Left forelimb (tissue), 1 donor: Measurements from ENCODE around the gene RUSC1.
"Not testable (repeated sequence)": the region's sequence is repeated elsewhere in the genome, so short reads cannot be mapped to it uniquely, and the experiment has no call there.

ENCODE experiments used
- DNase-seq: peaks from one replicate; pipeline ENCODE4 v3.0.0-alpha.2; 2018; ENCODE audit warnings: low spot score

The RUSC1 gene

DNA sequence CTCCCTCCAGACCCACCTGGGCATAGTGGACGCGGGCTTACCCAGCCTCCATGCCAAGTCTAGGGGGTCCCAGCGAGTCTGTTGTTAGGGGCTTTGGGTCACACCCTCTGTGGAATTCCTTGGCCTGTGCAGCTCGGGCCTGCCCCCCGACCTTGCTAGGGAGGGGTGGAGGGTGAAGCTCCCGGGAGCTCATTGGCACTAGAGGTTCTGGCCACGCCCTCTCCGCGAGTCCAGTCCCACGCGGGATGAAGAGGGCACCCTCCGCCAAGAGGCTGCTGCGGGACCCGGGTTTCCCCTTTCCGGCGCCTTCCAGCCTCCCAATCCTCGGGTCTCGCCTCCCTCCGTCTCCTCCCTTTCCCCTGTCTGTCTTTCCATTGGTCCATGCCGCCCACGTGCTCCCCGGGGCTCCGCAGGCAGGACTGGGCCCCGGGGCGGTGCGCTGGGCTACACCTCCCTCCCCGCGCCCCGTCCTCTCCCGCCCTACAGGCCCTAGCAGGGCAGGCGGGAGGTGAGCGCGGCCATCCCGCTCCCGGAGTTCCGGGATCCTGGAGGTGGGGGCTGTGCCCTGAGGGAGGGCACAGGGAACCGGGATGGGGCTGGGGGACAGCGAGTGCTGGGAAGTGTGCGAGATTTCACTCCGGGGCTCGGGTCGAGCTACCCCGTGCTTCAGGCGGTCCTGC is 3.5 kb downstream of the RUSC1 start:
- peak; percentile 94 for DNase-seq

DNA sequence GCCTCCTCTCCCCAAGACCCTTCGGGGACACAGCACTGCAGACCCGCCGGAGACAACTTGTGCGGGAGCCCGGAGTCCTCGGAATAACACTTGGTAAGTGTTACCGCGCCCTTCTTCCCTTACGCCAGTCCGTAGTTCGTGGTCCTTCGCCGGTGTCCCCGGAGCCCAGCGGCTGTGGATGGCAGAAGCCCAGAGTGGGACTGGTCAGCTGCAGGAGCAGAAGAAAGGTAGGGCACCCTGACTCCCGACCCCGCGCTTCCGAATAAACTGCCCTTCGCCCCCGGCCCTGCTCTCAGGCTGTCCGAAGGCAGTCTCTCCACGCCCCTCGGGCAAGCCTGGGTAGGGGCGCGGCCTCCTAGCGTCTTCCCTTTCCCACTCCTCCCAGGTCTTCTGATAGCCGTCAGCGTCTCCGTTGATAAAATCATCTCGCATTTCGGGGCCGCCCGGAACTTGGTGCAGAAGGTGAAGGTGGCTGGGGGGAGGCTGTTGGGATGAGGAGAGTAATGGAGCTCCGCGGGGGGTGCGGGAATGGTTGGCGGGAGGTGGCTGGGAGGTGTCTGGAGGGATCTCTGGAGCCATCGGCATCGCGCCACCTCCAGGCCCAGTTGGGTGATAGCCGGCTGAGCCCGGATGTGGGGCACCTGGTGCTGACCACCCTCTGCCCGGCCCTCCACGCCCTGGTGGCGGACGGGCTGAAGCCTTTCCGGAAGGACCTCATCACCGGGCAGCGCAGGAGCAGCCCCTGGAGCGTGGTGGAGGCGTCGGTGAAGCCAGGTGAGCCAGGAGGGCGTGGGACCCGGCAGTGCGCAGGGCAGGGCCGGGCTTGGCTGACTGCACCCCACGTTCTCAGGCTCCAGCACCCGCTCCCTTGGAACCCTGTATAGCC is 4.3 kb downstream of the RUSC1 start:
- peak; percentile 76 for DNase-seq

DNA sequence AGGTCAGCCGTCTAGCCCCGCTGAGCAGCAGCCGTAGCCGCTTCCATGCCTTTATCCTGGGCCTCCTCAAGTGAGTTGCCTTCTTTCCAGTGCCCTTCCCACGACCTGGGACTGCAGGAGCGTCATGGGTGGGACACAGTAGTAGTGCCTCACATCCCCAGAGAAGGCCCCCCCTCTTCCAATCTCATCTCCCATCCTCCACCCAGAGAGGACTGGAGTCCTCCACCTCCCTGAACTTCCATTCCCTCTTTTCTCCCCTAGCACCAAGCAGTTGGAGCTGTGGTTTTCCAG is 4.9 kb downstream of the RUSC1 start:
- DNase-seq = no peak

DNA sequence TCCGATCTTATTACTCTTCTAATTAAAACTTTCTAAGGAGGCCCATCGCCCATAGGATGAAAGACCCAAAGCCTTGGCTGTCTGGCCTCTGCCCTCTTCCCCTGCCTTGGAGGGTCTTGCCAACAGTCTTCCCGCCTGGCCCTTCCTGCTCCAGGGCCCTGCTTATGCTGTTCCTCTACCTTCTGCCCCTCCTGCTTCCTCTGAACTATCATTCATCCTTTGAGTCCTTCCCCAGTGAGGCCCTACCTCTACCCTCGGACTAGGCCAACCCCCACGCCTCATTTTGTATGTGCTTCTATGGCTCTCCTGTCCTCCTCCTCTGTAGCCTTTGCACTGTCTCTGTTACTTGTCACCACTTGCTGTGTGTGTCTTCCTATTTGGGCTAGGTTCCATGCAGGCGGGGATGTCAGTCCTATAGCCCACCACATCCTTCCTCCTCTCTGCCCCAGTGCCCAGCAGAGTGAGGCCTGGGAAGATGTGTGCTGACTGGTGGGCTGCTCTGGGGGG is 5.4 kb downstream of the RUSC1 start:
- DNase-seq = peak; percentile 40

DNA sequence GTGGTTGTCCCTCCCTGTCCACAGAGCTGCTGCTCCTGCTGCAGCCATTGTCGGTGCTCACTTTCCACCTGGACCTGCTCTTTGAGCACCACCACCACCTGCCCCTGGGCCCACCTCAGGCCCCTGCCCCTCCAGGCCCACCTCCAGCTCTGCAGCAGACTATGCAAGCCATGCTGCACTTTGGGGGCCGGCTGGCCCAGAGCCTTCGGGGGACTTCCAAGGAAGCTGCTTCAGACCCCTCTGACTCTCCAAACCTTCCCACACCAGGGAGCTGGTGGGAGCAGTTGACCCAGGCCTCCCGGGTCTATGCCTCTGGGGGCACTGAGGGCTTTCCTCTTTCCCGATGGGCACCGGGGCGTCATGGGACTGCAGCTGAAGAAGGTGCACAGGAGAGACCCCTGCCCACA is 5.9 kb downstream of the RUSC1 start:
- DNase-seq = peak; percentile 57

DNA sequence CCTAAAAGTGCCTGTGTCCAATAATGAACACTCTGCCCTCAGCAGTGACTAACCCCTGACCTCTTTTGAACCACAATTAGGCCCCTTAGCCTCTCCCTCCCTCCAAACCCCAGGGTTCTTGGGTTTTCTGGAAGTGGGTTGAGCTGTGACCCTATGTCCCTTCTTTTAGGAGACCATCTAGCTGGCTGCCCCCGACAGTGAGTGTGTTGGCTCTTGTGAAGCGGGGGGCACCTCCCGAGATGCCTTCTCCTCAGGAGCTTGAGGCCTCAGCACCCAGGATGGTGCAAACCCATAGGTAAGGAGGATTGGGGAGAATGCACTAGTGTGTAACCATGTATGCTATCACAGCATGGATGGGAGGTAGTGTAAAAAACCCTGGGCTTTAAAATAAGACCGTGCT is 7.3 kb downstream of the RUSC1 start:
- DNase-seq = no peak

DNA sequence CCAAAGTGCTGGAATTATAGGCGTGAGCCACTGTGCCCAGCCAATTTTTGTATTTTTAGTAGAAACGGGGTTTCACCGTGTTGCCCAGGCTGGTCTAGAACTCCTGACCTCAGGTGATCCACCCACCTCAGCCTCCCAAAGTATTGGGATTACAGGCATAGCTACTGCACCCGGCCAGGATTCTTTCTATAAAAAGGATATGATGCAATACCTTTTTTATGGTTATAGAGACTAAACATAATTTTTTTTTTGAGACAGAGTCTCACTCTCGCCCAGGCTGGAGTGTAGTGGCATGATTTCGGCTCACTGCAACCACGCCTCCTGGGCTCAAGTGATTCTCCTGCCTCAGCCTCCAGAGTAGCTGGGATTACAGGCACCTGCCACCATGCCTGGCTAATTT is 8.2 kb downstream of the RUSC1 start:
- not testable (repeated sequence) for DNase-seq

DNA sequence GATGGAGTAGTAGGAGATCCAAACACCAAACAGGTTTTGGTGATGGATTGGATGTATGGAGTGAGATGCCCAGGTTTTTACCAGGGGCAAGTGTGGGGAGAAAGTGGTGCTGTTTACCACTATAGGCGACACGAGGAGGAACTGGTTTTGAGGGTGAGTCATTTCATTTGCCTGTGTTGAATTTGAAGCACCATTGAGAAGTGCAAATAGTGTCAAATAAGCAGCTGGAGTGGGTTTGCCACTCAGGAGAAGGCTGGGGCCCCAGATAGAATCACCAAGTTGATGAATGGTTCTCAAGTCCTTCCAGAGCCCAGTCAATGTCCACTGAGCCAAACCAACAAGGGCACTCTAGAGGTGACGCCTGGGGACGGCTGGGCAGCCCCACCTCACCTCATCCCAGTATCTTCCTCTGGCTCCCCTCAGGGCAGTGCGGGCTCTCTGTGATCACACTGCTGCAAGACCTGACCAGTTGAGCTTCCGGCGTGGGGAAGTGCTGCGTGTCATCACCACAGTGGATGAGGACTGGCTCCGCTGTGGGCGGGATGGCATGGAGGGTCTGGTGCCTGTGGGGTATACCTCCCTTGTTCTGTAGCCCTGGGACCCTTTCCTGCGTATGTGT is 9.4 kb downstream of the RUSC1 start:
- no peak for DNase-seq

DNA sequence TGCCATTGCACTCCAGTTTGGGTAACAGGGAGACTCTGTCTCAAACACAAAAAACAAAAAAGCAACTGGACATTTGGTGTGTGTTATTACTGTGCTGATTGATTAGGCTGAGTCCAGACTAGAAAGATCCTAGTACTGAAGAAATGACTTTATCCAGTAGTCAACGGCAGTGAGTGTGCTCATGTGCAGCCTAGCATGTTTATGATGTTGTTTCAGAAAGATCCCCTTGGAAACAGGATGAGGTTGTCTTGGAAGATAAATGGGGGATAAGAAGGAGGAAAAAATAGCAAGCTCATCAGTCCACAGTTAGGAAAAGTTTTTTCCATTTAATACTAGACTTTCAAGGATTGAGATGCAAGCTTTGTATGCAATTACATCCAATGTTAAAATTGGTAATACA is 14.3 kb downstream of the RUSC1 start:
- no peak for DNase-seq

DNA sequence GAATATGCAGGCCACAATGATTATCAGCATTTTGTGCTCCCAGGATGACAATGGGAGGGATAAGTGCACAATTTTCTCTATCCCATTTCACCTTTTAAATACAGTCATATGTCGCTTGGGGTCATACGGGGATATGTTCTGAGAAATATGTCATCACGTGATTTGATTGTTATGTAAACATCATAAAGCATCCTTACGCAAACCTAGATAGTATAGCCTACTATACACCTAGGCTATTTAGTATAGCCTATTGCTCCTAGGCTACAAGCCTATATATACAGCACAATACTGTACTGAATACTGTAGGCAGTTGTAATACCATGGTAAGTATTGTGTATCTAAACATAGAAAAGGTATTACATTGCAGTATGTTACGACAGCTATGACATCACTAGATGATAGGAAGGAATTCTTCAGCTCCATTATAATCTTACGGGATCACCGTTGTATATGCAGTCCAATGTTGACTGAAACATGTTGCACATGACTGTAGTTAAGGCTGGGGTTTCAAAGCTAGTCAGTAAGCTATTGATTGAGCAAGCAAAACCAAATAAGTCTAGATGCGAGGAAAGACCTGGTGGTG is 18.9 kb downstream of the RUSC1 start:
- no peak for DNase-seq

DNA sequence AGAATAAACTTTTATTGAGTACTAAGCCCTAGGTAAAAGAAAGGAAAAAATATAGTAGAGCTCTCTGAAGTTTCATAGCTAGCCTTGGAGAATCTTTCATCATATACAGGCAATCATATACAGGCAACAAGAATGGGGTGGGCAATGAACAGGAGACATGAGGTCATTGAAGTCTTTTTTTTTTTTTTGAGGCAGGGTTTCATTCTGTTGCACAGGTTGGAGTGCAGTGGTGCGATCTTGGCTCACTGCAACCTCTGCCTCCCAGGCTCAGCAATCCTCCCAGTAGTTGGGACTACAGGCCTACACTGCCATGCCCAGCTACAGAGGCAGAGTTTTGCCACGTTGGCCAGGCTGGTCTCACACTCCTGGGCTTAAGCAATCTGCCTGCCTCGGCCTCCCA is 22.1 kb downstream of the RUSC1 start:
- no peak for DNase-seq

DNA sequence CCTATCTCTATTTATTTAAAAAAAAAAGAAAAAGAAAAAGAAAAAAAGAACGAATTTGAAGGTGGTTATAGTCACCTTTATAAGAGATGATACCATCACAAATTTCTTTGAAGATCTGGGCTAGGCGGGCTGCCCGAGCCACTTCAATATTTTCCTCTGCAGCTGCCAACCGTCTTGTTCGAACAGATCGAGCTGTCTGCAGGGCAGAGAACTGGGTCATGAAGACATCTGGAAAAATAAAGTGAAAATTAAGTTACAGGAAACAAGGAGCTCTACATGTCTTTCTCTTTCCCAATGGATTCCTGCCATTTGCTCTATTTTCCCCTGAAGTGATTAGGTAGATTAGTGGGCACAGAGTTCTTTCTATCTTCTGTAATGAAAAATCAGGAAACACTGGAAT is 31.9 kb downstream of the RUSC1 start:
- DNase-seq = no peak

DNA sequence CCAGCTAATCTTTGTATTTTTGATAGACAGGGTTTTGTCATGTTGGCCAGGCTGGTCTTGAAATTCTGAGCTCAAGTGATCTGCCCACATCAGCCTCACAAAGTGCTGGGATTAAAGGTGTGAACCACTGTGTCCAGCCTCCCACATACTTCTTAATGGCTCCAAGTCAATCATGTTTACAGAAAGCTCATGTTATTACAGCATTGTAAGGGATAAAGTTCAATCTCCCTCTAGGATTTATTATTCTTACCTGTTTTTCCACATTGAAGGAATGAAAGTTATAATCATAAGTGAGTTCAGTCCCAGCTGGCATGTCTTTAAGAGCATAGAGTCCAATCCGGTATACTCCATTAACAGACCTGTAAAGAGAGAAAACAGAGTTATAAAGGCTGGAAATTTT is 39.4 kb downstream of the RUSC1 start:
- no peak for DNase-seq

DNA sequence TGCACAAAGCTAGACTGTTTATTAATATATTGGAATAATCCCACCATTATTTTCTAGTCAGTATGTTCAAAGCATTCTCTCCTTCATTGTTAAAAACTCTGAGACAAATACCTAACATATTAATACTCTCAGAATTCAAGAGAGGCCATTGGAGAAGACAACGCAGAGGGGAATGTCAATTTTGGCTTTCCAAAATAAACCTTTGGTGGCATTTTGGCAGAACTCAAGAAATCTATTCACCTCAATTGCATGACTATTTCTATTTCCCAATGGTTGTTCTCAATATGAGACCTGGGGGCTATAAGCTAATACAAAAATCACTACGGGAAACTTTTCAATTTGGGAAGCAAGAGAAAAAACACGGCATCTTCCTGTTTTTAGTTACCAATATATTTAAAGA is 58.5 kb downstream of the RUSC1 start:
- no peak for DNase-seq

DNA sequence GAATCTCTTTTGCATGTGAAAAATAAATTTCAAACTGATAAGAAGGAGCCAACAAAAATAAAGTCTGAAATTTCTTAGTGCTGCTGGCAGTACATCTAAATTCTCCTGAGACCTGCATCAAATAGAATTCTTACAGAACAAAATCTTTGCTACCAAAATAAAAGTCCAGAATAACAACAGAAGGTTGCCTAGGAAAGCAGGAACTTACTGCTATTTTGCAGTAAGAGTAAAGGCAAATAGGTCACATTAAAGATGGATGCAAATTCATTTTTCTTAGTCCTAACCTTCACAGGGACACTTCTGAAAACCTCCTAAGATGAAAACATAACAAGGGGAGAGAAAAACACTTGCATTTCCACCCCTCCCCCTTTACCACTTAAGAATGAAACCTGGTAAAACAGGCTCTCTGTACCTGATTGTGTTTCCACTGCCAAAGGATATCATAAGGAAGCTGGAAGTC is 59.0 kb downstream of the RUSC1 start:
- no peak for DNase-seq
